Hepatocyte (in vitro differentiated cells): ENCODE measurements around the gene MYL6. TPM values are rescaled to one million over a fixed set of nuclear protein-coding genes. Genes with fewer than 3 reads are reported as not detected.

ENCODE experiments used
- DNase-seq: peaks from one replicate; pipeline ENCODE4 v3.0.0-alpha.2; 2016; ENCODE audit warnings: low spot score
- H2AFZ ChIP-seq: fragments of 200-600 bp; sonication (generic); 2 replicates; pipeline ENCODE4 v1.6.0; 2016; ENCODE audit warnings: antibody characterized with exemption, mild to moderate bottlenecking
- H3K27ac ChIP-seq: fragments of 200-600 bp; sonication (generic); 2 replicates; pipeline ENCODE4 v1.5.1; 2016; ENCODE audit warnings: mild to moderate bottlenecking
- H3K27me3 ChIP-seq: fragments of 200-600 bp; sonication (generic); 2 replicates; pipeline ENCODE4 v1.6.1; 2016
- H3K36me3 ChIP-seq: fragments of 200-600 bp; sonication (generic); replicated peaks from 2 replicates; pipeline ENCODE4 v1.5.1; 2016; ENCODE audit warnings: low read depth; ENCODE audit not compliant: insufficient read depth
- H3K4me1 ChIP-seq: fragments of 200-600 bp; sonication (generic); 2 replicates; pipeline ENCODE4 v1.5.1; 2016; ENCODE audit warnings: mild to moderate bottlenecking, moderate library complexity; ENCODE audit not compliant: insufficient read depth
- H3K4me2 ChIP-seq: fragments of 200-600 bp; sonication (generic); 2 replicates; pipeline ENCODE4 v1.6.0; 2016
- H3K4me3 ChIP-seq: fragments of 200-600 bp; sonication (generic); 2 replicates; pipeline ENCODE4 v1.5.1; 2016; ENCODE audit warnings: mild to moderate bottlenecking
- H3K79me2 ChIP-seq: fragments of 200-600 bp; sonication (generic); 2 replicates; pipeline ENCODE4 v1.6.0; 2017; ENCODE audit warnings: mild to moderate bottlenecking
- H3K9me2 ChIP-seq: fragments of 200-600 bp; sonication (generic); replicated peaks from 2 replicates; pipeline ENCODE4 v1.6.0; 2017; ENCODE audit warnings: mild to moderate bottlenecking; ENCODE audit not compliant: insufficient read depth
- H3K9me3 ChIP-seq: fragments of 200-600 bp; sonication (generic); 2 replicates; pipeline ENCODE4 v1.5.1; 2016; ENCODE audit warnings: low read depth, mild to moderate bottlenecking
- H4K20me1 ChIP-seq: fragments of 200-600 bp; sonication (generic); 2 replicates; pipeline ENCODE4 v1.6.0; 2016; ENCODE audit warnings: mild to moderate bottlenecking; ENCODE audit not compliant: insufficient read depth, poor library complexity, severe bottlenecking
- EZH2 ChIP-seq: fragments of 200-600 bp; sonication (generic); IDR thresholded peaks from 2 replicates; pipeline ENCODE4 v1.6.1; 2016; ENCODE audit warnings: antibody characterized with exemption, mild to moderate bottlenecking, borderline replicate concordance
- EZH2phosphoT487 ChIP-seq: fragments of 200-600 bp; sonication (generic); IDR thresholded peaks from one replicate; pipeline ENCODE4 v1.6.1; 2018; ENCODE audit warnings: antibody characterized with exemption, mild to moderate bottlenecking, low read depth, moderate library complexity; ENCODE audit not compliant: unreplicated experiment, severe bottlenecking
- WGBS: methylation state at CpG from one replicate; pipeline ENCODE4 v1.1.6; 2016; ENCODE audit warnings: low lambda C conversion rate; ENCODE audit errors: missing lambda C conversion rate; 5-methylcytosine and 5-hydroxymethylcytosine counted together
- polyA plus RNA-seq: library from polyadenylated mRNA; unstranded; fragments of >200 nt; fragmentation: Nextera tagmentation; extraction: Ambion mirVana; gene quantifications from 2 replicates; pipeline ENCODE4 v1.2.1, GENCODE V29; 2016
- total RNA-seq: library from RNA; depleted of rRNA; stranded (reverse); fragments of >200 nt; gene quantifications from 2 replicates; pipeline ENCODE4 v1.2.3, GENCODE V29; 2014
- TF ChIP-seq, protein P1 (sequence below): fragments of 200-600 bp; sonication (generic); IDR thresholded peaks from 2 replicates; pipeline ENCODE4 v1.5.1; 2016; ENCODE audit warnings: antibody characterized with exemption, mild to moderate bottlenecking; ENCODE audit not compliant: poor library complexity

Gene MYL6
- total and polyA plus RNA-seq, 2 experiments from 2014 or later = 1,441 to 2,273 TPM

DNA sequence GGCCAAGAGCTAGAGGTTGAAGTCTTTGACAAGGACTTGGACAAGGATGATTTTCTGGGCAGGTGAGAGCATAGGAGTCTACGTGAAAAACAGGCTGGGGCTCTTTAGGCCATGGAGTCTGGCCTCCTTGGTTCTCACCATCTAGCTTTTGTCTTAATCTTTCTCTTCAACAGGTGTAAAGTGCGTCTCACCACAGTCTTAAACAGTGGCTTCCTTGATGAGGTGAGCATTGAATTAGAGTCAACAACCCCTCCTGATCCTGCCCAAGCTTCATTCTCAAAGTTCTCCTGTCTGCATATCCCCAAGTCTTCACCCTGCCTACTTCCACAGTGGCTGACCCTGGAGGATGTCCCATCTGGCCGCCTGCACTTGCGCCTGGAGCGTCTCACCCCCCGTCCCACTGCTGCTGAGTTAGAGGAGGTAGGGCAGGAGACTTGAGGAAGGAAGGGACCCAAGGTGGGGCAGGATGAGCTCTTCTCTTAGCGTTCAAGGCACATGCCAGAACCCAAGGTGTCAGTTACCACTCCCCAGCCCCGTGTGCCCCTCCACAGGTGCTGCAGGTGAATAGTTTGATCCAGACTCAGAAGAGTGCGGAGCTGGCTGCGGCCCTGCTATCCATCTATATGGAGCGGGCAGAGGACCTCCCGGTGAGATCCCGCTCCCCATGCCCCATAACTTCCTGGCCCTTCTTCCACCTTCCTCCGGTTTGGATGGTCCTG, 20.1 kb upstream of the MYL6 start:
- no peaks in the 10 kb centered on the region for H3K36me3 ChIP-seq
- H3K27me3 ChIP-seq = no peaks in the 10 kb centered on the region
- H3K4me1 ChIP-seq = no peaks in the 10 kb centered on the region
- H3K4me3 ChIP-seq = no peak overlapping the region
- H3K9me2 ChIP-seq = no peaks in the 10 kb centered on the region
- no peak overlapping the region for H3K27ac ChIP-seq
- no peak overlapping the region for H3K4me2 ChIP-seq
- H2AFZ ChIP-seq = no peak overlapping the region
- H3K79me2 ChIP-seq = no peaks in the 10 kb centered on the region
- TF ChIP-seq EZH2phosphoT487 (no peak), EZH2 (no peak)
- TF ChIP-seq, protein P1, sequence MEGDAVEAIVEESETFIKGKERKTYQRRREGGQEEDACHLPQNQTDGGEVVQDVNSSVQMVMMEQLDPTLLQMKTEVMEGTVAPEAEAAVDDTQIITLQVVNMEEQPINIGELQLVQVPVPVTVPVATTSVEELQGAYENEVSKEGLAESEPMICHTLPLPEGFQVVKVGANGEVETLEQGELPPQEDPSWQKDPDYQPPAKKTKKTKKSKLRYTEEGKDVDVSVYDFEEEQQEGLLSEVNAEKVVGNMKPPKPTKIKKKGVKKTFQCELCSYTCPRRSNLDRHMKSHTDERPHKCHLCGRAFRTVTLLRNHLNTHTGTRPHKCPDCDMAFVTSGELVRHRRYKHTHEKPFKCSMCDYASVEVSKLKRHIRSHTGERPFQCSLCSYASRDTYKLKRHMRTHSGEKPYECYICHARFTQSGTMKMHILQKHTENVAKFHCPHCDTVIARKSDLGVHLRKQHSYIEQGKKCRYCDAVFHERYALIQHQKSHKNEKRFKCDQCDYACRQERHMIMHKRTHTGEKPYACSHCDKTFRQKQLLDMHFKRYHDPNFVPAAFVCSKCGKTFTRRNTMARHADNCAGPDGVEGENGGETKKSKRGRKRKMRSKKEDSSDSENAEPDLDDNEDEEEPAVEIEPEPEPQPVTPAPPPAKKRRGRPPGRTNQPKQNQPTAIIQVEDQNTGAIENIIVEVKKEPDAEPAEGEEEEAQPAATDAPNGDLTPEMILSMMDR = no peak
- no peaks in the 10 kb centered on the region for H3K9me3 ChIP-seq
- no peak for DNase-seq
- no peaks in the 10 kb centered on the region for H4K20me1 ChIP-seq
- 94% methylated on average over 14 of the region's 14 CpGs for WGBS

DNA sequence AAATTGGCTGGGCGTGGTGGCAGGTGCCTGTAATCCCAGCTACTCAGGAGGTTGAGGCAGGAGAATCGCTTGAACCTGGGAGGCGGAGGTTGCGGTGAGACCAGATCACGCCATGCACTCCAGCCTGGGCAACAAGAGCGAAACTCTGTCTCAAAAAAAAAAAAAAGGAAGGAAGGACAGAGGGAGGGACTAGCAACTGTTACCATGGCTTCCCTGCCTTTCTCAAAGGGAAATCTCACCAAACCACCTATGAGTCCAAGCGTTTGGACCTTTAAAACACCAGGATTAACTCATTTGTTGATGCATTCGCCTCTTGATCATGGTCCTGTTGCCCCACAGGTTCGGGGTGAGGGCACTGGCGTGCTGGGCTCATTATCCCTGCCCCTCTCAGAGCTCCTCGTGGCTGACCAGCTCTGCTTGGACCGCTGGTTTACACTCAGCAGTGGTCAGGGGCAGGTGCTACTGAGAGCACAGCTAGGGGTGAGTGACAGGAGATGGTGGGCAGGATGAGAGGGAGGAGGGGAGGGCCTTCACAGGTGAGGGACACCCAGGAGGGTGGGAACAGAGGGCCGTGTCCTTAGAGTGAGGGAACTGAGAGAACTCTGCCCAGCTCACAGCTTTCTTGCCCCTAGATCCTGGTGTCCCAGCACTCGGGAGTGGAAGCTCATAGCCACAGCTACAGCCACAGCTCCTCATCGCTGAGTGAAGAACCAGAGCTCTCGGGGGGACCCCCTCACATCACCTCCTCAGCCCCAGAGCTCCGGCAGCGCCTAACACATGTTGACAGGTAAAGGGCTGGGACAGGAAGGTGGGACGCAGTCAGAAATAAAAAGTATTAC, 16.0 kb upstream of the MYL6 start:
- Histone ChIP-seq H3K4me1 (peaks cover 13% of the 10 kb centered on the region), H3K9me2 (no peaks in the 10 kb centered on the region), H3K4me2 (no peak overlapping the region), H4K20me1 (no peaks in the 10 kb centered on the region), H3K79me2 (no peaks in the 10 kb centered on the region), H3K4me3 (no peak overlapping the region), H2AFZ (no peak overlapping the region), H3K36me3 (no peaks in the 10 kb centered on the region), H3K27me3 (no peaks in the 10 kb centered on the region), H3K9me3 (no peaks in the 10 kb centered on the region), H3K27ac (no peak overlapping the region)
- WGBS = 96% methylated on average over 19 of the region's 19 CpGs
- DNase-seq = no peak
- TF ChIP-seq EZH2phosphoT487 (no peak), EZH2 (no peak)
- TF ChIP-seq, protein P1 = no peak

DNA sequence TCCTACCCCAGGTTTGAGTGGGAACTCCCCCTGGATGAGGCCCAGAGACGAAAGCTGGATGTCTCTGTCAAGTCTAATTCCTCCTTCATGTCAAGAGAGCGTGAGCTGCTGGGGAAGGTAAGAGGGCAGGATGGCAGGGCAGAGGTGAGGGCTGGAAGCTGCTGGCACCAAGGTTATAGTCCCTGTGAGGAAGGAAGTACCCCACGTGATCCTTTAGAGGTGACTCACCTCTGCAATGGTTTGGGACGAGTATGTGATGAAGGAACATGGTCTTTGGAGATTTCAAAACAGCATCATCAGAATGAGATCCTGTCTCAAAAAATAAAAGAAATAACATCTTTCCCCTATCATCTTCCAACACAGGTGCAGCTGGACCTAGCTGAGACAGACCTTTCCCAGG, 14.9 kb upstream of the MYL6 start:
- no peaks in the 10 kb centered on the region for H4K20me1 ChIP-seq
- no peak overlapping the region for H3K27ac ChIP-seq

More for the DNA sequence above, 14.9 kb upstream of the MYL6 start:
- no peak overlapping the region for H3K4me2 ChIP-seq
- peaks cover 14% of the 10 kb centered on the region for H3K4me1 ChIP-seq
- H3K27me3 ChIP-seq = no peaks in the 10 kb centered on the region
- no peaks in the 10 kb centered on the region for H3K79me2 ChIP-seq
- TF ChIP-seq EZH2 = no peak
- TF ChIP-seq, protein P1 = no peak
- TF ChIP-seq EZH2phosphoT487 = no peak
- H3K9me3 ChIP-seq = no peaks in the 10 kb centered on the region
- no peaks in the 10 kb centered on the region for H3K36me3 ChIP-seq
- H2AFZ ChIP-seq = no peak overlapping the region
- no peaks in the 10 kb centered on the region for H3K9me2 ChIP-seq
- no peak overlapping the region for H3K4me3 ChIP-seq
- DNase-seq = no peak
- 93% methylated on average over 4 of the region's 4 CpGs for WGBS
